IPS DF 4.7 (cell line): Measurements from ENCODE around the gene EGLN3.
"Not testable (repeated sequence)": the region's sequence is repeated elsewhere in the genome, so short reads cannot be mapped to it uniquely, and the experiment has no call there.

Experiments
- DNase-seq: peaks from one replicate; pipeline ENCODE4 v3.0.0-alpha.2; 2013; ENCODE audit warnings: low spot score; ENCODE audit errors: extremely low read depth

The EGLN3 gene

GRCh38 chr14:33950320-33951182 lies at the start of gene EGLN3:
Gene EGLN3 (minus strand): TSS chr14:33951074. CDS start chr14:33950752, 322 bp downstream.
- DNase-seq: no peak

GRCh38 chr14:34000396-34000795 lies 49.5 kb upstream of the EGLN3 start:
- no peak for DNase-seq

- DNase-seq: no peak
Measured at GRCh38 chr14:33999771-34000291, 49.0 kb upstream of the EGLN3 start.

GRCh38 chr14:33997611-33998010 lies 46.7 kb upstream of the EGLN3 start:
- DNase-seq: no peak

- no peak for DNase-seq
Measured at GRCh38 chr14:33996462-33996861, 45.6 kb upstream of the EGLN3 start.

GRCh38 chr14:33993246-33993645 lies 42.4 kb upstream of the EGLN3 start:
- no peak for DNase-seq

GRCh38 chr14:33992274-33993007 lies 41.6 kb upstream of the EGLN3 start:
- no peak for DNase-seq

- DNase-seq: no peak
Measured at GRCh38 chr14:33990790-33991189, 39.9 kb upstream of the EGLN3 start.

- DNase-seq: no peak
Measured at GRCh38 chr14:33987565-33988080, 36.7 kb upstream of the EGLN3 start.

GRCh38 chr14:33986804-33987203 lies 35.9 kb upstream of the EGLN3 start:
- peak; percentile 51 for DNase-seq

- DNase-seq: no peak
Measured at GRCh38 chr14:33985242-33985641, 34.4 kb upstream of the EGLN3 start.

- DNase-seq: no peak
Measured at GRCh38 chr14:33979613-33980276, 28.9 kb upstream of the EGLN3 start.

GRCh38 chr14:33978892-33979612 lies 28.2 kb upstream of the EGLN3 start:
- no peak for DNase-seq

- no peak for DNase-seq
Measured at GRCh38 chr14:33972583-33973081, 21.8 kb upstream of the EGLN3 start.

GRCh38 chr14:33969846-33970245 lies 19.0 kb upstream of the EGLN3 start:
- not testable (repeated sequence) for DNase-seq

GRCh38 chr14:33968722-33969121 lies 17.8 kb upstream of the EGLN3 start:
- DNase-seq: no peak

GRCh38 chr14:33967138-33967537 lies 16.3 kb upstream of the EGLN3 start:
- no peak for DNase-seq

- no peak for DNase-seq
Measured at GRCh38 chr14:33966276-33966675, 15.4 kb upstream of the EGLN3 start.

GRCh38 chr14:33964599-33965317 lies 13.9 kb upstream of the EGLN3 start:
- no peak for DNase-seq

- DNase-seq: no peak
Measured at GRCh38 chr14:33963892-33964291, 13.0 kb upstream of the EGLN3 start.
